GM12878 (cell line): Measurements from ENCODE around the gene ARHGAP26. TPM values are rescaled to one million over a fixed set of nuclear protein-coding genes. Genes with fewer than 3 reads are reported as not detected.

Experiments used
- ATAC-seq: fragments of 200-7000 bp; cut with Tn5 transposase; 3 replicates; pipeline ENCODE4 v1.9.1; 2020; ENCODE audit warnings: mild to moderate bottlenecking, moderate library complexity
- BruUV-seq: library from RNA; stranded (reverse); fragments of 400-500 nt; replicated peaks from 2 replicates; lab custom pipeline; 2021; lab: Mats Ljungman, UMichigan
- CTCF ChIA-PET: fragments of 300-600 bp; sonication (Branson Sonifier 250); formaldehyde crosslinking; extraction: SDS; loops from one replicate; lab custom pipeline; 2021; ENCODE audit warnings: inconsistent platforms; lab: Yijun Ruan, JAX
- POLR2A ChIA-PET: fragments of 350-600 bp; formaldehyde crosslinking; extraction: SDS; loops from one replicate; lab custom pipeline; 2021; ENCODE audit warnings: inconsistent platforms; lab: Charles Lee
- RAD21 ChIA-PET: fragments of 300-600 bp; sonication (Branson Sonifier 250); formaldehyde crosslinking; loops from one replicate; lab custom pipeline; 2023; ENCODE audit warnings: antibody characterized with exemption; ENCODE audit not compliant: unreplicated experiment; lab: Charles Lee
- SMC1A ChIA-PET: fragments of 300-600 bp; sonication (Branson Sonifier 250); formaldehyde crosslinking; loops from one replicate; lab custom pipeline; 2023; ENCODE audit not compliant: unreplicated experiment, uncharacterized antibody; lab: Charles Lee
- DNase-seq: peaks from one replicate; pipeline ENCODE4 v3.0.0-alpha.2; 2011; ENCODE audit warnings: low read depth, low spot score
- FAIRE-seq: peaks from 3 replicates; lab custom pipeline; 2011; peaks lifted over from hg19 to GRCh38; lab: Jason Lieb, UNC
- H2AFZ ChIP-seq: 2 replicates; pipeline ENCODE4 v1.6.0; 2011; ENCODE audit warnings: low read depth, low read length, control low read depth; ENCODE audit not compliant: control insufficient read depth
- H3K27ac ChIP-seq: 2 replicates; pipeline ENCODE4 v1.5.1; 2011; ENCODE audit warnings: control low read depth; ENCODE audit not compliant: control insufficient read depth, insufficient read depth
- H3K27me3 ChIP-seq, 2 experiments: replicated peaks in 1 of 2; 2 replicates each; pipeline versions ENCODE4 v1.6.0 to v1.6.1; 2011; ENCODE audit warnings: low read length in 1 of 2; ENCODE audit not compliant: control insufficient read depth in 2 of 2, insufficient read depth in 2 of 2
- H3K36me3 ChIP-seq, 2 experiments: 2 replicates each; pipeline ENCODE4 v1.5.1; 2011; ENCODE audit warnings: low read length in 1 of 2; ENCODE audit not compliant: control insufficient read depth in 2 of 2, insufficient read depth in 2 of 2
- H3K4me1 ChIP-seq: 2 replicates; pipeline ENCODE4 v1.6.1; 2011; ENCODE audit warnings: mild to moderate bottlenecking, low read length, moderate library complexity, mixed read lengths; ENCODE audit not compliant: control insufficient read depth, insufficient read depth
- H3K4me2 ChIP-seq: 2 replicates; pipeline ENCODE4 v1.6.0; 2011; ENCODE audit warnings: control low read depth; ENCODE audit not compliant: control insufficient read depth, insufficient read depth
- H3K4me3 ChIP-seq: fragments of 200-600 bp; sonication (generic); 2 replicates; pipeline ENCODE4 v1.5.1; 2016
- H3K79me2 ChIP-seq: 2 replicates; pipeline ENCODE4 v1.6.0; 2011; ENCODE audit warnings: low read length; ENCODE audit not compliant: control insufficient read depth, insufficient read depth
- H3K9ac ChIP-seq: 2 replicates; pipeline ENCODE4 v1.8.0; 2011; ENCODE audit warnings: low read length, control low read depth, mixed read lengths; ENCODE audit not compliant: control insufficient read depth, insufficient read depth
- H3K9me3 ChIP-seq: replicated peaks from 3 replicates; pipeline ENCODE4 v1.5.1; 2011; ENCODE audit warnings: mild to moderate bottlenecking, low read length; ENCODE audit not compliant: control insufficient read depth, insufficient read depth
- H4K20me1 ChIP-seq: 2 replicates; pipeline ENCODE4 v1.6.0; 2011; ENCODE audit not compliant: control insufficient read depth, insufficient read depth
- ASH2L ChIP-seq: fragments of 300-600, 200-600 bp; sonication (generic); IDR thresholded peaks from 2 replicates; pipeline ENCODE4 v1.6.1; 2017; ENCODE audit warnings: low read depth, mild to moderate bottlenecking, borderline replicate concordance
- CBX3 ChIP-seq: fragments of 200-600 bp; sonication (generic); IDR thresholded peaks from 2 replicates; pipeline ENCODE4 v1.6.1; 2016; ENCODE audit warnings: low read depth, borderline replicate concordance
- CREB1 ChIP-seq: IDR thresholded peaks from 2 replicates; pipeline ENCODE4 v1.6.1; 2012; ENCODE audit warnings: low read depth, mild to moderate bottlenecking, inconsistent platforms
- JUND ChIP-seq: IDR thresholded peaks from 2 replicates; pipeline ENCODE4 v1.6.1; 2012; ENCODE audit warnings: low read depth, mild to moderate bottlenecking, low read length, improper control_type of control experiment, moderate library complexity
- RAD51 ChIP-seq: fragments of 450-650 bp; IDR thresholded peaks from 2 replicates; pipeline ENCODE4 v1.6.1; 2016; ENCODE audit warnings: moderate library complexity, mild to moderate bottlenecking, inconsistent platforms
- RELA ChIP-seq: fragments of 450-650 bp; IDR thresholded peaks from 2 replicates; pipeline ENCODE4 v1.8.0; 2014; ENCODE audit warnings: borderline replicate concordance; ENCODE audit not compliant: partially characterized antibody
- RUNX3 ChIP-seq: IDR thresholded peaks from 2 replicates; pipeline ENCODE4 v1.6.1; 2012; ENCODE audit warnings: low read length, inconsistent platforms
- SMC3 ChIP-seq: IDR thresholded peaks from 2 replicates; pipeline ENCODE4 v1.6.1; 2011; ENCODE audit warnings: low read length, improper control_type of control experiment, borderline replicate concordance
- STAT1 ChIP-seq: fragments of 450-650 bp; conservative IDR thresholded peaks from 2 replicates; pipeline ENCODE4 v1.6.1; 2014; ENCODE audit warnings: antibody characterized with exemption, mild to moderate bottlenecking
- TAF1 ChIP-seq: IDR thresholded peaks from 2 replicates; pipeline ENCODE4 v1.6.1; 2011; ENCODE audit warnings: mild to moderate bottlenecking, low read depth, low read length, borderline replicate concordance
- YY1 ChIP-seq: IDR thresholded peaks from 2 replicates; pipeline ENCODE4 v1.6.1; 2011; ENCODE audit warnings: low read depth, mild to moderate bottlenecking, low read length
- ZNF217 ChIP-seq: fragments of 450-650 bp; IDR thresholded peaks from 2 replicates; pipeline ENCODE4 v1.6.1; 2017; ENCODE audit warnings: antibody characterized with exemption, mild to moderate bottlenecking
- ZNF384 ChIP-seq: IDR thresholded peaks from 2 replicates; pipeline ENCODE4 v1.6.1; 2012; ENCODE audit warnings: low read depth, mild to moderate bottlenecking, low read length, improper control_type of control experiment, borderline replicate concordance
- WGBS: methylation state at CpG from one replicate; pipeline ENCODE4 v1.1.6; 2016; ENCODE audit warnings: low lambda C conversion rate; ENCODE audit not compliant: insufficient replicate concordance, insufficient coverage; ENCODE audit errors: missing lambda C conversion rate; 5-methylcytosine and 5-hydroxymethylcytosine counted together
- in situ Hi-C: fragments of 300-500 bp; cut with MboI; formaldehyde crosslinking; loops from 9 replicates; pipeline ENCODE4 v1.14.3; 2018; ENCODE audit warnings: mixed read lengths
- intact Hi-C: fragments of 100-400 bp; cut with micrococcal nuclease; formaldehyde crosslinking; loops from one replicate; pipeline ENCODE4 v1.14.2; 2022; ENCODE audit not compliant: unreplicated experiment
- polyA plus RNA-seq, 11 experiments: library from polyadenylated mRNA; depleted of rRNA in 4 of 11; unstranded in 6 of 11; stranded (reverse) in 5 of 11; fragments of >200 nt; fragmentation: Nextera tagmentation in 4 of 11; fragmentation: Illumina TruSeq in 1 of 11; extraction: Ambion mirVana in 4 of 11; extraction: Trizol in 1 of 11; gene quantifications; 1 replicate in 1 of 11; 2 replicates in 10 of 11; pipeline versions ENCODE4 v1.2.1 to v1.2.3, GENCODE V29; 2011 to 2016; ENCODE audit warnings: inconsistent platforms in 2 of 11, missing spikeins in 2 of 11, low read depth in 1 of 11
- total RNA-seq, 4 experiments: library from RNA; depleted of rRNA in 3 of 4; stranded (reverse); fragments of >200 nt in 3 of 4; fragmentation: Illumina TruSeq in 1 of 4; extraction: Trizol in 1 of 4; gene quantifications; 2 replicates each; pipeline versions ENCODE4 v1.2.1 to v1.2.3, GENCODE V29; 2013 to 2021
- TF ChIP-seq, protein P1 (sequence below): fragments of 450-650 bp; formaldehyde crosslinking; IDR thresholded peaks from 2 replicates; pipeline ENCODE4 v1.4.0; 2022; ENCODE audit warnings: mild to moderate bottlenecking, moderate library complexity
- TF ChIP-seq, protein P2 (sequence below): fragments of 450-650 bp; IDR thresholded peaks from 2 replicates; pipeline ENCODE4 v1.6.1; 2017; ENCODE audit warnings: antibody characterized with exemption, mild to moderate bottlenecking, moderate library complexity

The ARHGAP26 gene
- total and polyA plus RNA-seq, 10 of the 15 experiments (the other 5 are each of a cell fraction or from before 2014, with no cell fraction given) = 9.4 to 41.5 (median 19.3) TPM

DNA sequence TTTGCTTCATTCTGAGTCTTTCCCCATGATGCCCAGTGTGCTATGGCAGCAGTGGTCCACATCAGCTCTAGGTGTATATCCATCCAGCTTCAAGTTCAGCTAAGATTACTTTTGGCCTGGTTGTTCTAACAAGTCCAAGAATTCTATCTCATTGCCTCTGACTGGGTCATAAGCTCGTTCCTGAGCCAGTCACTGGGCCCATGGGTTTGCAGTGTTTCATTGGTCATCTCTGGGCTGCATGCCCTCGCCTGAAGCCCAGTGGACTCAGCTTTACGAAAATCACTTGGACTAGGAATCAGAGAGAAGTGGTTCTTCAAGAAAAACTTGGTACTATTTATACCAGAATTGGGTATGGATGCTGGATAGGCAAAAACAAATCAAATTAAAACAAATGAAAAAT, 16.1 kb upstream of the ARHGAP26 start:
- no peaks in the 10 kb centered on the region for H3K9me3 ChIP-seq

More for the DNA sequence above, 16.1 kb upstream of the ARHGAP26 start:
- no peaks in the 10 kb centered on the region for H3K4me1 ChIP-seq
- FAIRE-seq (no peak), DNase-seq (no peak), ATAC-seq (no peak)
- H3K4me3 ChIP-seq = no peak overlapping the region
- H4K20me1 ChIP-seq = no peaks in the 10 kb centered on the region
- in situ Hi-C loops = no loop called here
- POLR2A ChIA-PET = interaction anchor here (0.6 kb wide), 1 partner anchor 32 kb away, joined by 7 read pairs; no protein-coding TSS in a partner anchor
- CTCF ChIA-PET = interaction anchor here (0.6 to 2.8 kb wide), 9 partner anchors 11 to 134 kb away, joined by 3 to 8 read pairs (median 4); no protein-coding TSS in a partner anchor
- no TSS peak for BruUV-seq
- 10% methylated on average over 3 of the region's 3 CpGs for WGBS
- H3K27ac ChIP-seq = no peak overlapping the region
- H3K36me3 ChIP-seq = no peaks in the 10 kb centered on the region
- no peaks in the 10 kb centered on the region for H3K79me2 ChIP-seq
- H3K27me3 ChIP-seq = no peaks in the 10 kb centered on the region; a peak in 2 of 4 replicates
- H3K9ac ChIP-seq = no peak overlapping the region
- TF ChIP-seq, protein P1, sequence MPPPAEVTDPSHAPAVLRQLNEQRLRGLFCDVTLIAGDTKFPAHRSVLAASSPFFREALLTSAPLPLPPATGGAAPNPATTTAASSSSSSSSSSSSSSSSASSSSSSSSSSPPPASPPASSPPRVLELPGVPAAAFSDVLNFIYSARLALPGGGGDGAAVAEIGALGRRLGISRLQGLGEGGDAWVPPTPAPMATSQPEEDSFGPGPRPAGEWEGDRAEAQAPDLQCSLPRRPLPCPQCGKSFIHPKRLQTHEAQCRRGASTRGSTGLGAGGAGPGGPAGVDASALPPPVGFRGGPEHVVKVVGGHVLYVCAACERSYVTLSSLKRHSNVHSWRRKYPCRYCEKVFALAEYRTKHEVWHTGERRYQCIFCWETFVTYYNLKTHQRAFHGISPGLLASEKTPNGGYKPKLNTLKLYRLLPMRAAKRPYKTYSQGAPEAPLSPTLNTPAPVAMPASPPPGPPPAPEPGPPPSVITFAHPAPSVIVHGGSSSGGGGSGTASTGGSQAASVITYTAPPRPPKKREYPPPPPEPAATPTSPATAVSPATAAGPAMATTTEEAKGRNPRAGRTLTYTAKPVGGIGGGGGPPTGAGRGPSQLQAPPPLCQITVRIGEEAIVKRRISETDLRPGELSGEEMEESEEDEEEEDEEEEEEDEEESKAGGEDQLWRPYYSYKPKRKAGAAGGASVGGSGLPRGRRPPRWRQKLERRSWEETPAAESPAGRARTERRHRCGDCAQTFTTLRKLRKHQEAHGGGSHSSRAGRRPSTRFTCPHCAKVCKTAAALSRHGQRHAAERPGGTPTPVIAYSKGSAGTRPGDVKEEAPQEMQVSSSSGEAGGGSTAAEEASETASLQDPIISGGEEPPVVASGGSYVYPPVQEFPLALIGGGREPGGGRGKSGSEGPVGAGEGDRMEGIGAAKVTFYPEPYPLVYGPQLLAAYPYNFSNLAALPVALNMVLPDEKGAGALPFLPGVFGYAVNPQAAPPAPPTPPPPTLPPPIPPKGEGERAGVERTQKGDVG (CRISPR knock-in tag) = no peak
- TF ChIP-seq, protein P2, sequence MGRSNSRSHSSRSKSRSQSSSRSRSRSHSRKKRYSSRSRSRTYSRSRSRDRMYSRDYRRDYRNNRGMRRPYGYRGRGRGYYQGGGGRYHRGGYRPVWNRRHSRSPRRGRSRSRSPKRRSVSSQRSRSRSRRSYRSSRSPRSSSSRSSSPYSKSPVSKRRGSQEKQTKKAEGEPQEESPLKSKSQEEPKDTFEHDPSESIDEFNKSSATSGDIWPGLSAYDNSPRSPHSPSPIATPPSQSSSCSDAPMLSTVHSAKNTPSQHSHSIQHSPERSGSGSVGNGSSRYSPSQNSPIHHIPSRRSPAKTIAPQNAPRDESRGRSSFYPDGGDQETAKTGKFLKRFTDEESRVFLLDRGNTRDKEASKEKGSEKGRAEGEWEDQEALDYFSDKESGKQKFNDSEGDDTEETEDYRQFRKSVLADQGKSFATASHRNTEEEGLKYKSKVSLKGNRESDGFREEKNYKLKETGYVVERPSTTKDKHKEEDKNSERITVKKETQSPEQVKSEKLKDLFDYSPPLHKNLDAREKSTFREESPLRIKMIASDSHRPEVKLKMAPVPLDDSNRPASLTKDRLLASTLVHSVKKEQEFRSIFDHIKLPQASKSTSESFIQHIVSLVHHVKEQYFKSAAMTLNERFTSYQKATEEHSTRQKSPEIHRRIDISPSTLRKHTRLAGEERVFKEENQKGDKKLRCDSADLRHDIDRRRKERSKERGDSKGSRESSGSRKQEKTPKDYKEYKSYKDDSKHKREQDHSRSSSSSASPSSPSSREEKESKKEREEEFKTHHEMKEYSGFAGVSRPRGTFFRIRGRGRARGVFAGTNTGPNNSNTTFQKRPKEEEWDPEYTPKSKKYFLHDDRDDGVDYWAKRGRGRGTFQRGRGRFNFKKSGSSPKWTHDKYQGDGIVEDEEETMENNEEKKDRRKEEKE = no peak
- TF ChIP-seq RELA (no peak), JUND (no peak), ZNF217 (no peak), ZNF384 (no peak), RAD51 (no peak), SMC3 (no peak), TAF1 (no peak), STAT1 (no peak), RUNX3 (no peak), CREB1 (no peak), CBX3 (no peak), ASH2L (no peak), YY1 (no peak)
- SMC1A ChIA-PET = interaction anchor here (0.9 to 3.3 kb wide), 6 partner anchors 8 to 134 kb away, joined by 3 to 11 read pairs (median 4); no protein-coding TSS in a partner anchor
- no peak overlapping the region for H2AFZ ChIP-seq
- intact Hi-C loops = no loop called here
- no peak overlapping the region for H3K4me2 ChIP-seq
- RAD21 ChIA-PET = interaction anchor here (1.2 to 2.5 kb wide), 4 partner anchors 113 to 135 kb away, joined by 3 to 7 read pairs (median 6); no protein-coding TSS in a partner anchor
